ENCODE results near the gene SNX9. TPM values are rescaled to one million over a fixed set of nuclear protein-coding genes. Genes with fewer than 3 reads are reported as not detected.

The SNX9 gene
- total and polyA plus RNA-seq, 2 of the 4 experiments (the other 2 are of a cell fraction) = 35.3 to 41.2 TPM

GRCh38 chr6:157984686-157985225 lies 161.7 kb downstream of the SNX9 start:
- Histone ChIP-seq H3K56ac (ENCODE audit: extremely low read depth, insufficient read depth, low read length) (no peak overlapping the region), H4K91ac (ENCODE audit: insufficient read depth, low read depth, low read length) (peak overlapping the region; percentile 48), H2BK15ac (ENCODE audit: low read depth, low read length) (0 out of 3 replicates have a peak overlapping the region, but pooled peaks have one; percentile 10), H2BK20ac (ENCODE audit: low read depth, low read length) (peak overlapping the region; percentile 30), H3K18ac (ENCODE audit: low read depth, low read length) (peak overlapping the region; percentile 11), H3K27ac (ENCODE audit: insufficient read depth, low read length) (peak overlapping the region; percentile 46; the same call in 1 of the 2 replicates), H3K36me3 (ENCODE audit: control insufficient read depth, insufficient read depth, low read length) (peaks cover 3% of the 10 kb centered on the region; the same call in 1 of the 2 replicates), H3K27me3 (ENCODE audit: control insufficient read depth, insufficient read depth, low read length) (no peaks in the 10 kb centered on the region), H2AK5ac (ENCODE audit: low read depth, low read length) (peak overlapping the region; percentile 69), H3K4me2 (ENCODE audit: low read depth, low read length) (peak overlapping the region; percentile 70; the same call in 1 of the 2 replicates), H3K4me1 (ENCODE audit: control insufficient read depth, insufficient read depth, low read length) (peaks cover 44% of the 10 kb centered on the region), H3K23ac (ENCODE audit: low read depth, low read length) (peak overlapping the region; percentile 82), H4K20me1 (ENCODE audit: insufficient read depth, low read length) (peaks cover 50% of the 10 kb centered on the region), H3K4me3 (ENCODE audit: insufficient read depth, low read depth, low read length) (no peak overlapping the region), H3K9me1 (ENCODE audit: insufficient read depth, low read length) (peaks cover 26% of the 10 kb centered on the region), H3K79me1 (ENCODE audit: low read depth in 1 of 2, low read length in 2 of 2) (peaks cover 13 to 50% of the 10 kb centered on the region in 2 experiments), H2BK120ac (ENCODE audit: low read depth, low read length) (peak overlapping the region; percentile 58), H3K4ac (ENCODE audit: low read depth, low read length) (peak overlapping the region; percentile 66), H3K9ac (ENCODE audit: low read depth, low read length) (no peak overlapping the region), H3K9me3 (ENCODE audit: control insufficient read depth, insufficient read depth, low read length) (no peaks in the 10 kb centered on the region), H2AFZ (replicated peaks; ENCODE audit: low read length, poor library complexity) (no peak overlapping the region), H2AK9ac (replicated peaks; ENCODE audit: low read depth, low read length, poor library complexity) (peak overlapping the region; percentile 19), H2BK5ac (ENCODE audit: low read depth, low read length, poor library complexity, severe bottlenecking) (no peak overlapping the region), H3K14ac (replicated peaks; ENCODE audit: low read depth, low read length) (peak overlapping the region; percentile 53; the same call in 1 of the 2 replicates), H4K5ac (ENCODE audit: low read depth, low read length) (peak overlapping the region; percentile 30), H4K8ac (ENCODE audit: low read depth in 2 of 2, low read length in 2 of 2) (peak overlapping the region in 1 of 2 experiments; percentile 58; a peak in 1 of 4 replicates)
- ChIA-PET CTCF (no interaction called here), POLR2A (ENCODE audit: unreplicated experiment) (interaction anchor here (1.2 kb wide), 1 partner anchor 34 kb away, joined by 4 read pairs; no protein-coding TSS in a partner anchor)
- no CpG with 5 or more reads among the region's 14 CpGs for WGBS, 2 experiments (ENCODE audit: extremely low coverage in 2 of 2, insufficient read length in 1 of 2)
- in situ Hi-C loops (cut with MboI; ENCODE audit: low sequenced_read_pairs) (no loop called here), intact Hi-C loops (cut with micrococcal nuclease) (loop anchor here (5.0 kb wide), 1 partner anchor 58 kb away; no protein-coding TSS in a partner anchor), dilution Hi-C loops (cut with HindIII; ENCODE audit: low sequenced_read_pairs, unreplicated experiment) (no loop called here)
- TF ChIP-seq MXI1 (IDR thresholded peaks at IDR 0.05; ENCODE audit: borderline replicate concordance, low read depth, low read length) = no peak
- no peak for TF ChIP-seq MAZ (IDR thresholded peaks at IDR 0.05; ENCODE audit: borderline replicate concordance, low read depth, low read length)
- TF ChIP-seq RCOR1 (IDR thresholded peaks at IDR 0.05; ENCODE audit: insufficient replicate concordance, low read length) = no peak
- TF ChIP-seq CHD1 (IDR thresholded peaks at IDR 0.05; ENCODE audit: low read depth, low read length) = no peak
- ATAC-seq (ENCODE audit: low read depth) (no peak), DNase-seq (no peak)
- BruUV-seq (replicated peaks) = no TSS peak

Data from IMR-90 (cell line).